HTERT RPE-1 (cell line): ENCODE measurements around the gene UTP4.

Experiments
- in situ Hi-C: fragments of 300-500 bp; cut with MboI; formaldehyde crosslinking; loops from 4 replicates; pipeline ENCODE4 v1.14.3; 2020; ENCODE audit warnings: low sequenced_read_pairs

The UTP4 gene

GRCh38 chr16:69201291-69201690 lies 68.8 kb downstream of the UTP4 start:
- in situ Hi-C loops = no loop called here

GRCh38 chr16:69201787-69202186 lies 69.3 kb downstream of the UTP4 start:
- in situ Hi-C loops = no loop called here

GRCh38 chr16:69204172-69204571 lies 71.7 kb downstream of the UTP4 start:
- in situ Hi-C loops = no loop called here

- in situ Hi-C loops = no loop called here
These were observed 77.3 kb downstream of the UTP4 start for GRCh38 chr16:69209735-69210134.

GRCh38 chr16:69217433-69217832 lies 85.0 kb downstream of the UTP4 start:
- in situ Hi-C loops = no loop called here
